Liver (tissue), 9 donors: ENCODE measurements around the gene NECTIN1. TPM values are rescaled to one million over a fixed set of nuclear protein-coding genes. Genes with fewer than 3 reads are reported as not detected.
A peak's percentile ranks its signal among the peaks of the same experiment; 100 is the strongest.

Experiments
- DNase-seq: peaks from one replicate; pipeline ENCODE4 v3.0.0-alpha.2; 2017; ENCODE audit warnings: low spot score
- H3K27ac ChIP-seq, 2 donors: one replicate each; pipeline ENCODE4 v1.7.0; 2013; ENCODE audit warnings: inconsistent platforms in 2 of 2, low read length in 2 of 2, control low read depth in 1 of 2, low read depth in 1 of 2, mild to moderate bottlenecking in 1 of 2
- H3K27me3 ChIP-seq, 4 donors: one replicate each; pipeline versions ENCODE4 v1.6.1 to v1.7.0; 2013; ENCODE audit warnings: low read length in 3 of 4, inconsistent platforms in 1 of 4, mild to moderate bottlenecking in 1 of 4, moderate library complexity in 1 of 4; ENCODE audit not compliant: control insufficient read depth in 4 of 4, insufficient read depth in 4 of 4
- H3K36me3 ChIP-seq, 4 donors: one replicate each; pipeline versions ENCODE4 v1.6.1 to v1.7.0; 2013; ENCODE audit warnings: low read length in 3 of 4, mild to moderate bottlenecking in 3 of 4, low read depth in 1 of 4, moderate library complexity in 1 of 4; ENCODE audit not compliant: control insufficient read depth in 4 of 4, insufficient read depth in 3 of 4
- H3K4me1 ChIP-seq, 4 donors: one replicate each; pipeline versions ENCODE4 v1.6.1 to v1.7.0; 2013; ENCODE audit warnings: low read length in 3 of 4, mild to moderate bottlenecking in 3 of 4, moderate library complexity in 1 of 4; ENCODE audit not compliant: control insufficient read depth in 4 of 4, insufficient read depth in 4 of 4
- H3K4me3 ChIP-seq, 3 donors: one replicate each; pipeline versions ENCODE4 v1.6.1 to v1.7.0; 2013; ENCODE audit warnings: low read length in 3 of 3, control low read depth in 1 of 3, low read depth in 1 of 3, mild to moderate bottlenecking in 1 of 3
- H3K9ac ChIP-seq, 2 donors: one replicate each; pipeline ENCODE4 v1.7.0; 2013; ENCODE audit warnings: low read length in 2 of 2, mild to moderate bottlenecking in 2 of 2, moderate library complexity in 2 of 2, control low read depth in 1 of 2, low read depth in 1 of 2
- H3K9me3 ChIP-seq, 4 donors: one replicate each; pipeline versions ENCODE4 v1.6.1 to v1.7.0; 2013; ENCODE audit warnings: low read length in 3 of 4; ENCODE audit not compliant: control insufficient read depth in 4 of 4
- EGR1 ChIP-seq, 2 donors: IDR thresholded peaks; 2 replicates each; pipeline ENCODE4 v1.6.1; 2016 to 2018; ENCODE audit warnings: antibody characterized with exemption in 2 of 2, low read depth in 2 of 2
- FOXA1 ChIP-seq: IDR thresholded peaks from 2 replicates; pipeline ENCODE4 v1.6.1; 2016; ENCODE audit warnings: antibody characterized with exemption
- FOXA2 ChIP-seq: IDR thresholded peaks from 2 replicates; pipeline ENCODE4 v1.6.1; 2016; ENCODE audit warnings: antibody characterized with exemption
- GABPA ChIP-seq, 2 donors: IDR thresholded peaks in 1 of 2; conservative IDR thresholded peaks in 1 of 2; 2 replicates each; pipeline ENCODE4 v1.6.1; 2016; ENCODE audit warnings: antibody characterized with exemption in 2 of 2, mild to moderate bottlenecking in 1 of 2, moderate library complexity in 1 of 2
- HNF4A ChIP-seq, 2 donors: conservative IDR thresholded peaks; 2 replicates each; pipeline ENCODE4 v1.6.1; 2016; ENCODE audit warnings: antibody characterized with exemption in 2 of 2, mild to moderate bottlenecking in 2 of 2
- HNF4G ChIP-seq: IDR thresholded peaks from 2 replicates; pipeline ENCODE4 v1.6.1; 2016; ENCODE audit warnings: antibody characterized with exemption
- JUND ChIP-seq, 2 donors: IDR thresholded peaks; 2 replicates each; pipeline ENCODE4 v1.6.1; 2016; ENCODE audit warnings: antibody characterized with exemption in 2 of 2
- NR2F2 ChIP-seq: IDR thresholded peaks from 2 replicates; pipeline ENCODE4 v1.6.1; 2016; ENCODE audit warnings: antibody characterized with exemption
- RAD21 ChIP-seq, 2 donors: IDR thresholded peaks; 2 replicates each; pipeline ENCODE4 v1.6.1; 2016; ENCODE audit warnings: antibody characterized with exemption in 2 of 2, mild to moderate bottlenecking in 2 of 2
- REST ChIP-seq: IDR thresholded peaks from 2 replicates; pipeline ENCODE4 v1.6.1; 2016; ENCODE audit warnings: antibody characterized with exemption, mild to moderate bottlenecking
- RXRA ChIP-seq, 2 donors: IDR thresholded peaks; 2 replicates each; pipeline ENCODE4 v1.6.1; 2017 to 2018; ENCODE audit warnings: antibody characterized with exemption in 2 of 2, mild to moderate bottlenecking in 1 of 2
- SP1 ChIP-seq: IDR thresholded peaks from 2 replicates; pipeline ENCODE4 v1.6.1; 2018; ENCODE audit warnings: antibody characterized with exemption, mild to moderate bottlenecking
- TAF1 ChIP-seq: conservative IDR thresholded peaks from 2 replicates; pipeline ENCODE4 v1.6.1; 2016; ENCODE audit warnings: antibody characterized with exemption, mild to moderate bottlenecking
- YY1 ChIP-seq: IDR thresholded peaks from 2 replicates; pipeline ENCODE4 v1.6.1; 2016; ENCODE audit warnings: antibody characterized with exemption, mild to moderate bottlenecking
- WGBS: extraction: QIAGEN DNeasy Blood & Tissue Kit; methylation state at CpG from one replicate; pipeline ENCODE4 v1.1.7; 2013; 5-methylcytosine and 5-hydroxymethylcytosine counted together
- polyA plus RNA-seq, 2 donors: library from polyadenylated mRNA; stranded (reverse) in 1 of 2; unstranded in 1 of 2; fragments of 200-250 nt in 1 of 2; fragments of >200 nt in 1 of 2; fragmentation: Nextera tagmentation in 1 of 2; extraction: Ambion mirVana in 1 of 2; gene quantifications; one replicate each; pipeline versions ENCODE4 v1.2.1 to v1.2.3, GENCODE V29; 2013 to 2015
- total RNA-seq, 2 donors: library from RNA; depleted of rRNA; stranded (reverse); fragments of >200 nt; gene quantifications; one replicate each; pipeline ENCODE4 v1.2.3, GENCODE V29; 2014
- TF ChIP-seq, protein P1 (sequence below): IDR thresholded peaks from 2 replicates; pipeline ENCODE4 v1.6.1; 2016; ENCODE audit warnings: antibody characterized with exemption
- TF ChIP-seq, protein P2 (sequence below): fragments of 150-350 bp; IDR thresholded peaks from 2 replicates; pipeline ENCODE4 v1.5.1; 2017; ENCODE audit warnings: improper control_type of control experiment, low read depth, low read length; ENCODE audit not compliant: missing input control
- TF ChIP-seq, protein P3 (sequence below): IDR thresholded peaks from 2 replicates; pipeline ENCODE4 v1.6.1; 2016; ENCODE audit warnings: antibody characterized with exemption
- donor health status: healthy.
- donor health status: healthy.
- donor health status: healthy.
- donor health status: healthy.
- donor health status: healthy.

The NECTIN1 gene
- total and polyA plus RNA-seq, 4 donors, result 0.69 to 7.7 (median 5.0) TPM

DNA sequence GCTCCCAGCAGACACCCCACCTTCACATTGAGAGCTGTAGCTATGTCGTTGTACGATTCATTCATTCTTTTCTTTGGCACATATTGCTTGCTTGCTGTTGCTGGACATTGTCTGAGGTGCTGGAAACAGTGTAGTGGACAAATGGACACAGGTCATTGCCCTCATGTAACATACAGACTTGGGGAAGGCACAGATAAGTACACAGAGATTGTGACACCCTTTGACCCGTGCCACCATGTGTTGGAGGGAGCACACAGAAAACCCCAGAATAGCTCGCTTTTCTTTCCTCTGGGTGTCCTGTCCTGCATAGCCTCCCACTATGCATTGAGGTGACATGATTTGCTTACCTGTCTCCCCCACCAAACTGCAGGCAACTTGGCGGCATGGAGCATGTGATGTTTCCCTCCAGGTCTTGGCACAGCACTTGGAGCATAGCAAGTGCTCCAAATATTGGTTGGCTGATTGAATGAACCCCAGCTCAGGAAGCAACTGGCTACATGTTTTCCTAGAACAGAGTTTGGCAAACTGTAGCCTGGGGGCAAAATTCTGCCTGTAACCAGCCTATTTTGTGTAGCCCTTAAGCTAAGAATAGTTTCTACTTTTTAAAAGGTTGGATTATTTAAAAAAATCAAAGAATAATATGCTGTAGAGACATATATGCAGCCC lies 30.9 kb upstream of the NECTIN1 start:
- Histone ChIP-seq H3K27me3 (no peaks in the 10 kb centered on the region), H3K4me3 (no peak overlapping the region), H3K4me1 (peaks cover 5 to 33% (median 25%) of the 10 kb centered on the region in 4 donors), H3K9me3 (no peaks in the 10 kb centered on the region), H3K9ac (no peak overlapping the region), H3K27ac (peak overlapping the region; percentile 43 to 54), H3K36me3 (no peaks in the 10 kb centered on the region)
- WGBS, result 32% methylated on average over 5 of the region's 5 CpGs
- TF ChIP-seq SP1, result peak; percentile 76
- no peak for TF ChIP-seq TAF1
- TF ChIP-seq YY1, result peak; percentile 81
- TF ChIP-seq, protein P1, sequence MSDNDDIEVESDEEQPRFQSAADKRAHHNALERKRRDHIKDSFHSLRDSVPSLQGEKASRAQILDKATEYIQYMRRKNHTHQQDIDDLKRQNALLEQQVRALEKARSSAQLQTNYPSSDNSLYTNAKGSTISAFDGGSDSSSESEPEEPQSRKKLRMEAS, result peak; percentile 98
- peak; percentile 12 for TF ChIP-seq HNF4G
- TF ChIP-seq REST, result peak; percentile 82
- TF ChIP-seq, protein P2, sequence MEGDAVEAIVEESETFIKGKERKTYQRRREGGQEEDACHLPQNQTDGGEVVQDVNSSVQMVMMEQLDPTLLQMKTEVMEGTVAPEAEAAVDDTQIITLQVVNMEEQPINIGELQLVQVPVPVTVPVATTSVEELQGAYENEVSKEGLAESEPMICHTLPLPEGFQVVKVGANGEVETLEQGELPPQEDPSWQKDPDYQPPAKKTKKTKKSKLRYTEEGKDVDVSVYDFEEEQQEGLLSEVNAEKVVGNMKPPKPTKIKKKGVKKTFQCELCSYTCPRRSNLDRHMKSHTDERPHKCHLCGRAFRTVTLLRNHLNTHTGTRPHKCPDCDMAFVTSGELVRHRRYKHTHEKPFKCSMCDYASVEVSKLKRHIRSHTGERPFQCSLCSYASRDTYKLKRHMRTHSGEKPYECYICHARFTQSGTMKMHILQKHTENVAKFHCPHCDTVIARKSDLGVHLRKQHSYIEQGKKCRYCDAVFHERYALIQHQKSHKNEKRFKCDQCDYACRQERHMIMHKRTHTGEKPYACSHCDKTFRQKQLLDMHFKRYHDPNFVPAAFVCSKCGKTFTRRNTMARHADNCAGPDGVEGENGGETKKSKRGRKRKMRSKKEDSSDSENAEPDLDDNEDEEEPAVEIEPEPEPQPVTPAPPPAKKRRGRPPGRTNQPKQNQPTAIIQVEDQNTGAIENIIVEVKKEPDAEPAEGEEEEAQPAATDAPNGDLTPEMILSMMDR, result no peak
- TF ChIP-seq FOXA1, result peak; percentile 98
- TF ChIP-seq RAD21 (IDR thresholded peaks at IDR 0.05), result peak; percentile 43 to 49
- TF ChIP-seq RXRA (IDR thresholded peaks at IDR 0.05), result peak; percentile 98 to 99
- TF ChIP-seq FOXA2, result peak; percentile 94
- peak; percentile 51 to 62 for TF ChIP-seq JUND (IDR thresholded peaks at IDR 0.05)
- no peak for TF ChIP-seq NR2F2
- TF ChIP-seq EGR1 (IDR thresholded peaks at IDR 0.05; ENCODE audit: low read depth in 2 of 2), result peak in 1 of 2 donors; percentile 84
- TF ChIP-seq HNF4A (conservative IDR thresholded peaks at IDR 0.05), result peak; percentile 76 to 89
- TF ChIP-seq, protein P3, sequence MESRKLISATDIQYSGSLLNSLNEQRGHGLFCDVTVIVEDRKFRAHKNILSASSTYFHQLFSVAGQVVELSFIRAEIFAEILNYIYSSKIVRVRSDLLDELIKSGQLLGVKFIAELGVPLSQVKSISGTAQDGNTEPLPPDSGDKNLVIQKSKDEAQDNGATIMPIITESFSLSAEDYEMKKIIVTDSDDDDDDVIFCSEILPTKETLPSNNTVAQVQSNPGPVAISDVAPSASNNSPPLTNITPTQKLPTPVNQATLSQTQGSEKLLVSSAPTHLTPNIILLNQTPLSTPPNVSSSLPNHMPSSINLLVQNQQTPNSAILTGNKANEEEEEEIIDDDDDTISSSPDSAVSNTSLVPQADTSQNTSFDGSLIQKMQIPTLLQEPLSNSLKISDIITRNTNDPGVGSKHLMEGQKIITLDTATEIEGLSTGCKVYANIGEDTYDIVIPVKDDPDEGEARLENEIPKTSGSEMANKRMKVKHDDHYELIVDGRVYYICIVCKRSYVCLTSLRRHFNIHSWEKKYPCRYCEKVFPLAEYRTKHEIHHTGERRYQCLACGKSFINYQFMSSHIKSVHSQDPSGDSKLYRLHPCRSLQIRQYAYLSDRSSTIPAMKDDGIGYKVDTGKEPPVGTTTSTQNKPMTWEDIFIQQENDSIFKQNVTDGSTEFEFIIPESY, result peak; percentile 75
- TF ChIP-seq GABPA (IDR thresholded peaks at IDR 0.05 in 1 of 2, conservative IDR thresholded peaks at IDR 0.05 in 1 of 2), result no peak
- DNase-seq, result no peak
